ENCODE data around the gene ANK2.

The ANK2 gene

GRCh38 chr4:113355550-113356371, 306.3 kb downstream of the ANK2 start:
- FAIRE-seq = no peak

GRCh38 chr4:113356453-113356852, 307.0 kb downstream of the ANK2 start:
- FAIRE-seq = no peak

- no peak for FAIRE-seq
These were observed 309.3 kb downstream of the ANK2 start for GRCh38 chr4:113358784-113359183.

GRCh38 chr4:113365377-113365776, 315.9 kb downstream of the ANK2 start:
- no peak for FAIRE-seq

- no peak for FAIRE-seq
These were observed 318.6 kb downstream of the ANK2 start for GRCh38 chr4:113368056-113368455.

GRCh38 chr4:113371111-113371510, 321.7 kb downstream of the ANK2 start:
- no peak for FAIRE-seq

- no peak for FAIRE-seq
These were observed 326.7 kb downstream of the ANK2 start for GRCh38 chr4:113375964-113376666.

GRCh38 chr4:113378836-113379235, 329.4 kb downstream of the ANK2 start:
- no peak for FAIRE-seq

- no peak for FAIRE-seq
These were observed 333.3 kb downstream of the ANK2 start for GRCh38 chr4:113382704-113383103.

- FAIRE-seq = no peak
These were observed 333.8 kb downstream of the ANK2 start for GRCh38 chr4:113383111-113383785.

GRCh38 chr4:113384600-113384999, 335.1 kb downstream of the ANK2 start:
- no peak for FAIRE-seq

GRCh38 chr4:113385281-113385899, 335.9 kb downstream of the ANK2 start:
- no peak for FAIRE-seq

GRCh38 chr4:113389160-113389559, 339.7 kb downstream of the ANK2 start:
- FAIRE-seq = no peak

- no peak for FAIRE-seq
These were observed 341.4 kb downstream of the ANK2 start for GRCh38 chr4:113390850-113391249.

- FAIRE-seq = no peak
These were observed 344.8 kb downstream of the ANK2 start for GRCh38 chr4:113394108-113394729.

- FAIRE-seq = peak; percentile 97
These were observed 345.5 kb downstream of the ANK2 start for GRCh38 chr4:113394730-113395530.

GRCh38 chr4:113397114-113397701, 347.8 kb downstream of the ANK2 start:
- FAIRE-seq = no peak

GRCh38 chr4:113398441-113399143, 349.1 kb downstream of the ANK2 start:
- no peak for FAIRE-seq

GRCh38 chr4:113404167-113404571, 354.7 kb downstream of the ANK2 start:
- FAIRE-seq = no peak

GRCh38 chr4:113404841-113405240, 355.4 kb downstream of the ANK2 start:
- no peak for FAIRE-seq

All from A204.1 (cell line).